WI38 (cell line): ENCODE results near the gene FSTL4.
"Not testable (repeated sequence)": the region's sequence is repeated elsewhere in the genome, so short reads cannot be mapped to it uniquely, and the experiment has no call there.

Source experiments
- H3K4me3 ChIP-seq: 2 replicates; pipeline ENCODE4 v1.5.1; 2011; ENCODE audit warnings: low read depth, mild to moderate bottlenecking, control low read depth, low read length
- TF ChIP-seq, protein P1 (sequence below): IDR thresholded peaks from 2 replicates; pipeline ENCODE4 v1.5.1; 2012; ENCODE audit warnings: low read depth, mild to moderate bottlenecking, control low read depth, low read length

Gene FSTL4

DNA sequence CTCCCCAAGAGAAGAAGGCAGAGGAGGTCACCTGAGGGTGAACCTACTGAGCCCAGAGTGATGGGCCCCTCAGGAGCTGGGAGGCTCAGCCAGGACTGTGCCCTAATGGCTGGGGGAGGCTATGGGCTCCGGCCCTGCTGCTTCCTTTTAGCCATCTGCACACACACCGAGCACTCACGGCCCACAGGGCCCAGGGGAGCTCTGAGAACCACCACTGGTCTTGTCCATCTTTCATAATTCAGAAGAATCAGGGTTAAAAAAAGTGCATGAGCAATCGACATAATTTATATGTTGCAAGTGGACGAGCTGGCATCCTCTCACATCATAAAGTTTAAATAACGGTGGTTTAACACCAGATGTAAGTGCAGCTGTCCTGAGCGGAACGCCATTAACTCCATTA lies 162.1 kb downstream of the FSTL4 start:
- H3K4me3 ChIP-seq = no peak overlapping the region
- TF ChIP-seq, protein P1, sequence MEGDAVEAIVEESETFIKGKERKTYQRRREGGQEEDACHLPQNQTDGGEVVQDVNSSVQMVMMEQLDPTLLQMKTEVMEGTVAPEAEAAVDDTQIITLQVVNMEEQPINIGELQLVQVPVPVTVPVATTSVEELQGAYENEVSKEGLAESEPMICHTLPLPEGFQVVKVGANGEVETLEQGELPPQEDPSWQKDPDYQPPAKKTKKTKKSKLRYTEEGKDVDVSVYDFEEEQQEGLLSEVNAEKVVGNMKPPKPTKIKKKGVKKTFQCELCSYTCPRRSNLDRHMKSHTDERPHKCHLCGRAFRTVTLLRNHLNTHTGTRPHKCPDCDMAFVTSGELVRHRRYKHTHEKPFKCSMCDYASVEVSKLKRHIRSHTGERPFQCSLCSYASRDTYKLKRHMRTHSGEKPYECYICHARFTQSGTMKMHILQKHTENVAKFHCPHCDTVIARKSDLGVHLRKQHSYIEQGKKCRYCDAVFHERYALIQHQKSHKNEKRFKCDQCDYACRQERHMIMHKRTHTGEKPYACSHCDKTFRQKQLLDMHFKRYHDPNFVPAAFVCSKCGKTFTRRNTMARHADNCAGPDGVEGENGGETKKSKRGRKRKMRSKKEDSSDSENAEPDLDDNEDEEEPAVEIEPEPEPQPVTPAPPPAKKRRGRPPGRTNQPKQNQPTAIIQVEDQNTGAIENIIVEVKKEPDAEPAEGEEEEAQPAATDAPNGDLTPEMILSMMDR = no peak

DNA sequence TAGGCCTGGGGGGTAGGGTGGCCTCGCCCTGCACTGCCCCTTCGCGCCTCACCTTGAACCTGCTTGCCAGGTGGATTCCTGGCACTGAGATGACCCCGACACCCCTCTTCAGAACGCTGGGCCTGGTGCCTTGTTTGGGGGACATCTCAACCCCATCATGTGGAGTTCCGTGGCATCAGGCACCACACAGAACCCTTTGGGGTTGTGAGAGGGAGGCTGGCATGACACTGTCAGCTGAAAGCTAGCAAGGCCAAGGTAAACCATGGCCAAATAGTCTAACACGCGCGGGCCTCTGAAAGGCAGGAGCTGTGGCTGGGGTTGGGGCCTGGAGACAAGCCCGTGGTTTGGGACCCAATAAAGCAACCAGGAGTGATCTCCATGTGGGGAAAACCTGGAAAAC lies 163.2 kb downstream of the FSTL4 start:
- H3K4me3 ChIP-seq = no peak overlapping the region
- TF ChIP-seq, protein P1 = no peak

DNA sequence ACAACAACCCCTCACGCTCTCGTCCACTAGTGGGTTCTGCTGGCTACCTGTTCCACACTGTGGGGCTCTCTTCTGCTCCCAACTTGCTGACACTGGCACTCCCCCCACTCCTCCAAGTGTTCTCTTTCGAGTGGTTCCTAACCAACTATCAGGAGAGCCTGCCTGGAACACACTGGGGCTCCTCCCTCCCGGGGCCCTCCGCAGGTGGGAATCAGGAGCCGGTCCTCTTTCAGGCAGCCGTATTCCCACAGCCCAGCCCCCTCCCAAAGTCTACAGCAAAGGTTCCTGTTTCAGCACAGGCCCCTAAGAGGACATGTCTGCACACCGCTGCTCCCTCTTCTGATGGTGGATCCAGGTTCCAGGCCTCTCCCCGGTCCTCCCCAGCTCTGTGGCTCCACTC lies 165.9 kb downstream of the FSTL4 start:
- H3K4me3 ChIP-seq = no peak overlapping the region
- TF ChIP-seq, protein P1 = no peak

DNA sequence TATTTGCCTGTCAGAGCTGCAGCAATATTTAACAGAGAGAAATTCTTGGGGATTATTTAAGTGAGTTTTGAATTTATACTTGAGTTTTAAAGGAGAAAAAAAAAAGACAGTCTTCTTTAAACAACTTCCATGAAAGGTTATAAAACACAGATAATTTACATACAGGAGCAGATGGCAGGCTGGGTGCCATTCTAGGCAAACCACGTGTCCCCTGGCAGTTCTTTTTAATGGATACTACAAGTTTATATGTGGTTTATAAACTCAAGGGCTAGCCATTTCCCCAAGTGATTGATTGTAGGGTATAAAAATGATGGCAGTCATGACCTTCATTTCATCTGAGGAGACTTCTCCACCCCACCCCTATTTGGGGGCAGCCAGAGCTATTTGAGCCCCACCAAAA lies 166.6 kb downstream of the FSTL4 start:
- H3K4me3 ChIP-seq = no peak overlapping the region
- TF ChIP-seq, protein P1 = no peak

DNA sequence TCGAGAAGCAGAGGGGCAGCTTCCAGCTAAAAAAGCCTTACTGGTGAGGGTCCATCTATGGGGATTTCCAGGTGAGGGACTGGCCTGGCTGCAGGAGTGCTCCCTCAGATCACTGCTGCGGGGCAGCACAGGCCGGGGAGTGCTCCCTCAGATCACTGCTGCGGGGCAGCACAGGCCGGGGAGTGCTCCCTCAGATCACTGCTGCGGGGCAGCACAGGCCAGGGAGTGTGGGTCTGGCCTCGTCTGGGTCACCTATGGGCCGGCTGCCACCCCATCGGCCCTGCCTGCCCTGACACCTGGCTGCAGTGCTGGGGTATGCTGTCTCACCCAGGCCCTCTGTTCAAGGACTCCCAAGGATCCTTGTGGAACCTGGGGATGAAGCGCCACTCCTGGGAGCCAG lies 167.1 kb downstream of the FSTL4 start:
- not testable (repeated sequence) for H3K4me3 ChIP-seq

DNA sequence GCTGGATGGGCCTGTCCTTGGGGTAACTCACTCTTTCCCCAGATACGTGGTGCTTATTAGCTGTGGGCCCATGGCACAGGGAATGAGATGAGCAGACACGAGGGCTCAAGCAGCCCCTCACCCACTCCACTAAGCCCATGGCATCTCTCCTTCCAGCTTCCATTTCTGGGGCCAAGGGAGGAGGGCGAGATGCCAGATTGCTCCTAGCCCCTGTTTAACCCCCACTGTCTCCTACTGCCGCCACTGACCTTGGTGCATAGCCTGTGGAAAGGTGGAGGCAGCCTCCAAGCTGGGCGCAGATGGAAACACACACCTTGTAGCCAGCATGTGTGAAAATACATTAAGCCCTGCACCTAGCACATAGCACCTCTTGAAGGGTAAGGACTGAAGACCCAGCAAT lies 167.6 kb downstream of the FSTL4 start:
- TF ChIP-seq, protein P1 = no peak
- H3K4me3 ChIP-seq = no peak overlapping the region

DNA sequence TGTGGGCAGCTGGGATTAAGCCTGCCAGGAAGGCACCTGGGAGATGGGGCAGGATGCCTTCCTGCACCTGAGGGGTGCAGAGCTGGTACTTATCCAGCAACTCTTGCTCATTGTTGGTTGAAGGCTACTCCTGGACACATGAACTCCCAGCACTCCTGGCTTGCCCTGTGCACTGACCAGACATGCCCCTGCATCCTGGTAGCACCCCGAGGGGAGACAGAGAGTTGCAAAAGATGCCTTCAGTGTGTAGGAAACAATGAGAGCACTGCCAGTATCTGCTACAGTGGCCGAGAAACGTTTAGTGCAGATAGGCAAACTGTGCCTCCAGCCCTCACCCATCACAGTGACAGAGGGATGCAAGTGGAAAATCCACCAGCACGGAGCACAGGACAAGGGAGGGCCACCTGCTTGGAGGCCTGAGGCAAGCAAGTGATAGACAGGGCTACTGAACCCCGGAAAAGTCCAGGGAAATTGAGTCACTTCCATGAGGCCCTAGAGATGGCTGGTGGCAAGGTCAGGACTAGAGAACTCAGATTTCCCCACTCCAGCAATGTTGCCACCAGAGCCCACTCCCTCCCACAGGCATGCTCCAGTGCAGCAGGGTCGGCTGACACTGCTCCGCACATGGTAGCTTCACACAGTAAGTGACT lies 171.1 kb downstream of the FSTL4 start:
- TF ChIP-seq, protein P1 = no peak
- no peak overlapping the region for H3K4me3 ChIP-seq

DNA sequence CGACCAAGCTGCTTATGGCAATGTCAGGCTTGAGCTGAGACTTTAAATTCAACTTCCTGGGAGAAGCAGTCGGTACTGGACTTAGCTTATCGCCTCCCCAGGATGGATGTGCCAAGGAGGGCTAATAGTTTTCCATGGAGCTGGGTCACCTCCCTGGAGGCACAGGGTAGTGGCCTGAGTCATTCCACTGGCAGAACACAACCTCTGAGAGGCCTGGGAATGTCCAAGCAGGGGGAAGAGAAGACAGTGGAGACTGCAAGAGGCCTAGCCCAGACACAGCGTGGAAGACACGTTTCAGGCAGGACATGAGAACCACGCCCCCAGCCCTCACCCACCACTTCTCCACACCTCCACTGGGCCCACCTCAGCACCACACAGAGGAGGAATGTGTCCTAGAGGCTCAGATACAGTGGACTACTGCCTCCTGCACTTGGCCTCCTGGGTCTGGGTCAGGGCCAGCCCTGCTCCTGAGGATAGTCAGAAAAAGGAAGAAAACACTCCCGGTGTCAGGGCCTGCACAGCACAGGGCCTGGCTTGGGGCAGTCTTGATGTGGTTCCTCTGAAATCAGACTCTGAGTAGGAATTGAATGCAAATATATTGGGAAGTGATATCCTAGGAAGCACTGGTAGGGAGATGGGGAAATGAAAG lies 171.8 kb downstream of the FSTL4 start:
- no peak overlapping the region for H3K4me3 ChIP-seq
- TF ChIP-seq, protein P1 = no peak
